Stimulated activated CD8-positive, alpha-beta memory T cell treated with anti-CD3 and anti-CD28 coated beads, Interleukin-12 subunit alpha, Interleukin-12 subunit beta, amount 100 ng/mL, for 24 hours (primary cell): ENCODE data around the gene CACNB1.

Experiments used
- DNase-seq: peaks from one replicate; pipeline ENCODE4 v3.0.0-alpha.2; 2020; ENCODE audit errors: extremely low read depth

CACNB1 gene

GRCh38 chr17:39200957-39201510 is 3.6 kb upstream of the CACNB1 start:
- no peak for DNase-seq

- peak; percentile 60 for DNase-seq
Observed at GRCh38 chr17:39200070-39200879, 2.8 kb upstream of the CACNB1 start, which contains the start of gene RPL19. Gene RPL19 (plus strand): TSS chr17:39200283. CDS start chr17:39200345, 62 bp downstream.

- peak; percentile 84 for DNase-seq
Observed at GRCh38 chr17:39199820-39200069, 2.3 kb upstream of the CACNB1 start.

GRCh38 chr17:39198186-39198566 is 707 bp upstream of the CACNB1 start:
- DNase-seq = no peak

GRCh38 chr17:39196808-39197291 is 619 bp downstream of the CACNB1 start:
- DNase-seq = no peak

GRCh38 chr17:39196241-39196807 is 1.1 kb downstream of the CACNB1 start:
- DNase-seq = no peak

- no peak for DNase-seq
Observed at GRCh38 chr17:39195568-39196160, 1.8 kb downstream of the CACNB1 start.

GRCh38 chr17:39194985-39195524 is 2.4 kb downstream of the CACNB1 start:
- DNase-seq = no peak

- DNase-seq = no peak
Observed at GRCh38 chr17:39194089-39194984, 3.1 kb downstream of the CACNB1 start.

- no peak for DNase-seq
Observed at GRCh38 chr17:39193346-39193745, 4.1 kb downstream of the CACNB1 start.

GRCh38 chr17:39192901-39193300 is 4.6 kb downstream of the CACNB1 start:
- no peak for DNase-seq

GRCh38 chr17:39191750-39192510 is 5.5 kb downstream of the CACNB1 start:
- DNase-seq = no peak

- no peak for DNase-seq
Observed at GRCh38 chr17:39187152-39187830, 10.2 kb downstream of the CACNB1 start.

- DNase-seq = no peak
Observed at GRCh38 chr17:39186481-39187002, 10.9 kb downstream of the CACNB1 start.

- no peak for DNase-seq
Observed at GRCh38 chr17:39183720-39184119, 13.7 kb downstream of the CACNB1 start.

- no peak for DNase-seq
Observed at GRCh38 chr17:39183045-39183444, 14.4 kb downstream of the CACNB1 start.

- DNase-seq = no peak
Observed at GRCh38 chr17:39181303-39181702, 16.2 kb downstream of the CACNB1 start.

GRCh38 chr17:39178536-39178935 is 18.9 kb downstream of the CACNB1 start:
- DNase-seq = no peak

GRCh38 chr17:39177256-39177655 is 20.2 kb downstream of the CACNB1 start:
- DNase-seq = no peak

GRCh38 chr17:39175695-39176093 is 21.8 kb downstream of the CACNB1 start:
- no peak for DNase-seq
